Astrocyte of the spinal cord (primary cell): ENCODE results near the gene SPON2.
A peak's percentile ranks its signal among the peaks of the same experiment; 100 is the strongest.

Source experiments
- DNase-seq: peaks from one replicate; pipeline ENCODE4 v3.0.0; 2011; ENCODE audit warnings: low read depth, low spot score
- H3K4me3 ChIP-seq: 2 replicates; pipeline ENCODE4 v1.5.1; 2011; ENCODE audit warnings: low read depth, mild to moderate bottlenecking, low read length, moderate library complexity
- in situ Hi-C: cut with HindIII; loops from 2 replicates; pipeline ENCODE4 v1.10.0; 2017; ENCODE audit warnings: low sequenced_read_pairs
- TF ChIP-seq, protein P1 (sequence below): IDR thresholded peaks from 2 replicates; pipeline ENCODE4 v1.5.1; 2012; ENCODE audit warnings: low read depth, mild to moderate bottlenecking, low read length, inconsistent platforms

The SPON2 gene

DNA sequence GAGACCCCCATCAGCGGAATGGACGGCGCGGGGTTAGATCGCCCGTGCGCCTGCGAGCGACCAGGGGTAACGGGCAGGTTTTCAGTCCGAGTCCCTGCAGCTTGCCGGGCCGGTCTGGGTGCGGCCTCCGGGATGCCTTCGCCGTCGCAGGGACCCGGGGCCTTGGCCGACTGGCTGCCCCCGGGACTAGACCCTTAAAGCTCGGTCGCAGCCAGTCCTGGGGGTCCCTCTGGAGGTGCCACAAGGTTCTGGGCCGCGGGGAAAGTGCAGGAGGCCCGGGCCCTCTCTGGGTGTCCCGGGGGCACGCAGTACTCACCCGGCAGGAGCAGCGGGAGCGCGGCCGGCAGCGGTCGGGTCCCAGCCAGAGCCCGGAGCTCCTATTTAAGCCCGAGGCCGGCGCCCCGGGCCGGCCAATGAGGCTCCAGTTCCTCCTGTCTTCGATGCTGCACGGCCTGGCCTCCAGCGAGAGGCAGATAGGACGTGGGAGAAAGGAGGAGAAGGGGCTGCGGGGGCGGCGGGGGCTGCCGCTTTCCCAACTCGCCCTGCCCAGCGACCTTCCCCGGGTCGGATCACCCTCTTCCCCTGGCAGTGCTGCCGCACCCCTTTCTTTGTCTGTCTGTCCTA is at the start of gene SPON2:
SPON2 (minus strand) TSS at position 356 of the 624 bp plus-strand sequence.
- peak; percentile 26 for DNase-seq
- in situ Hi-C loops, result no loop called here
- TF ChIP-seq, protein P1, sequence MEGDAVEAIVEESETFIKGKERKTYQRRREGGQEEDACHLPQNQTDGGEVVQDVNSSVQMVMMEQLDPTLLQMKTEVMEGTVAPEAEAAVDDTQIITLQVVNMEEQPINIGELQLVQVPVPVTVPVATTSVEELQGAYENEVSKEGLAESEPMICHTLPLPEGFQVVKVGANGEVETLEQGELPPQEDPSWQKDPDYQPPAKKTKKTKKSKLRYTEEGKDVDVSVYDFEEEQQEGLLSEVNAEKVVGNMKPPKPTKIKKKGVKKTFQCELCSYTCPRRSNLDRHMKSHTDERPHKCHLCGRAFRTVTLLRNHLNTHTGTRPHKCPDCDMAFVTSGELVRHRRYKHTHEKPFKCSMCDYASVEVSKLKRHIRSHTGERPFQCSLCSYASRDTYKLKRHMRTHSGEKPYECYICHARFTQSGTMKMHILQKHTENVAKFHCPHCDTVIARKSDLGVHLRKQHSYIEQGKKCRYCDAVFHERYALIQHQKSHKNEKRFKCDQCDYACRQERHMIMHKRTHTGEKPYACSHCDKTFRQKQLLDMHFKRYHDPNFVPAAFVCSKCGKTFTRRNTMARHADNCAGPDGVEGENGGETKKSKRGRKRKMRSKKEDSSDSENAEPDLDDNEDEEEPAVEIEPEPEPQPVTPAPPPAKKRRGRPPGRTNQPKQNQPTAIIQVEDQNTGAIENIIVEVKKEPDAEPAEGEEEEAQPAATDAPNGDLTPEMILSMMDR, result no peak
- peak within 1 kb of the TSS; percentile 40 for H3K4me3 ChIP-seq

DNA sequence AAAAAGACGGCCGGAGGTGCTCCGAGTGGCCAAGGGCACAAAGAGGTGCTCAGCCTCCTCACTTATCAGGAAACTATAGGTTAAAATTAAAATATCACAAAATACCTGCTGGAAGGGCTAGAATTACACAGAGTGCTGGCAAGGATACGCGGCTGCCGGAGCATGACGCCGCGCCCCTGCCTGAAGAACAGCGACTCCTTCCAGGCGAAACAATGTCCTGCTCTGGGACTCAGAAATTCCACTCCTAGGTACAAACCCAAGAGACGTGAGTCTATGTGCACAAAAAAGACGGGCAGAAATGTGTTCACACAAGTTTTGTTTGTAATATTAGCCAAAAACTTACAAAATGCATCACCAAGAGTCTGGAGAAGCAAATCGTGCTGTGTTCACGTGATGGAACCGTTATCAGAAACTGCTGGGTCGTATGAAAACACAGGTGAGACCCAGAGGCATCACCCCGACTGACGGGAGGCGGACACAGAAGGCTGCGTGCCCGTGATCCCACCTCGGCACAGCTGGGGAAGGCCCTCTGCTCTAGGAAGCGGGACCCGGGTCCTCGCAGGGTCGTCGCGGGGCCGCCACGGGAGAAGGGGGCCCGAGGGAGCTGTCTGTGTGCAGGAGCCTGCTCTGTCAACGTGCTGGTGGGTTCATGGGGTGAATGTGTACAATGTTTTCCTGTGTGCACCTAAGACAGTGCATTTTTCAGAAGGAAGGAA is 48.9 kb upstream of the SPON2 start:
- no peak for DNase-seq
- TF ChIP-seq, protein P1, result no peak
- H3K4me3 ChIP-seq, result no peak overlapping the region
- in situ Hi-C loops, result no loop called here

DNA sequence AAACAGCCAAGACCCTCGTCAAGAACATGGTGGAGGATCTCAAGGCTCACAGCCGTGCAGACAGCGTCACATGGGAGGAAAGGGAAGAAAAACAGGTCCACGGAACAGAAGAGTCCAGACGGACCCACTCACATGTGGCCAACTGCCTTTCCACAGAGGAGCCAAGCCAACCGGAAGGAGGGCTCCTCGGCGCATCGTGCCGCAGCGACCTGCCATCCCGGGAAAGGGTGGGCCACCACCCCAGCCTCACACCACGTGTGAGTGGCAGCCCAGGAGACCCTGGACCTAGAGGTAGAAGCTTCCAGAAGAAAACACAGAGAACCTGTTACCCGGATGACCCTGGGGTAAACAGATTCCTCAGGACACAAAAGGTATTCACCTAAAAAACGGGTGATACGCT is 48.2 kb upstream of the SPON2 start:
- in situ Hi-C loops, result no loop called here
- TF ChIP-seq, protein P1, result no peak
- DNase-seq, result no peak
- H3K4me3 ChIP-seq, result no peak overlapping the region

DNA sequence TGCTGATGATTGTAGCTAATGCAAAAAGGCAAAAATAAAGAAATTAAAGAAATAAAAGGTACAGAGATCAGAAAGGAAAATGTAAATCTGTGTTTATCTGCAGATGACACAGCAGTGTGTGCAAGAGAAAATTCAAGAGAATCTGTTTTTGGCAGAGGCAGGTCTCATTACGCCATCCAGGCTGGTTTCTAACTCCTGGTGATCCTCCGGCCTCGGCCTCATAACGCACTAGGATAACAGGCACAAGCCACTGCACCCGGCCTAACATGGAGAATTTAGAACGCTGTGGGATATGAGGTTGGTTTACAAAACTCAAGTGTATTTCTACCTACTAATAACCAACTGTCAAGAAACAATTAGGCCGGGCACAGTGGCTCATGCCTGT is 47.2 kb upstream of the SPON2 start:
- no peak for DNase-seq
- in situ Hi-C loops, result no loop called here
- TF ChIP-seq, protein P1, result no peak
- H3K4me3 ChIP-seq, result no peak overlapping the region

DNA sequence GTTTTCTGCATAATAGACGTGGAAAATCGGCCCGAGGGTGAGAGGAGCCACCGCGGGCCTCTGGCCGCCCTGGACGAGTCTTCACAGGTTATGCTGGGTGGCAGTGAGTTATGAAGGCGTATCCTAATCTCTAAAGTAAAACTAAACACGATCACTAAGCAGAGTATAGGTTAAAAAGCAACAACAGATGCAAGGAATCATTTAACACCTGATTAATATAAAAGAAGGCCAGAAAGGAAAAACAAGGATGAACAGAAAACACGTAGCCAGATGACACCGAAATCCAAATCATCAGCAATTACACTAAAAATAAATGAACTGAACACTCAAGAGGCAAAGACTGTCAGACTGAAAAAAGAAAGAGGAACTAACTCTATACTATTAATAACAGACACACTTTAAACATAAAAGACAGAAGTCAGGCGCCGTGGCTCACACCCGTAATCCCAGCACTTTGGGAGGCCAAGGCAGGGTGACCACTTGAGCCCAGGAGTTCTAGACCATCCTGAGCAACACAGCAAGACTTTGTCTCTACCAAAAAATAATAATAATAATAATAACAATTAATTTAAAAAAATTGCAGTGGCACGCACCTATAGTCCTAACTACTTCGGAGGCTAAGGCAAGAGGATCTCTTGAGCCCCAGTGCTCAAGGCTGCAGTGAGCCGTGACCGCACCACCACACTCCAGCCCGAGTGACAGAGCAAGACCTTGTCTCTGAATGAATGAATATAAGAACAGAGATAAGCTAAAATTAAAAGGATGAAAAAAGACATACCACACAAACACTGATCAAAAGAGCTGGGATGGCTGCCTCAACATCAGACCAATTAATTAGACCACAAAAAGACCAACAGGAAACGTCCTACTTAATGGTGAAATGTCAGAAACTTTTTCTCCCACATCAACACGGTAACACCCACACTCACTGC is 46.5 kb upstream of the SPON2 start:
- DNase-seq, result no peak
- in situ Hi-C loops, result no loop called here
- no peak overlapping the region for H3K4me3 ChIP-seq
- TF ChIP-seq, protein P1, result no peak

DNA sequence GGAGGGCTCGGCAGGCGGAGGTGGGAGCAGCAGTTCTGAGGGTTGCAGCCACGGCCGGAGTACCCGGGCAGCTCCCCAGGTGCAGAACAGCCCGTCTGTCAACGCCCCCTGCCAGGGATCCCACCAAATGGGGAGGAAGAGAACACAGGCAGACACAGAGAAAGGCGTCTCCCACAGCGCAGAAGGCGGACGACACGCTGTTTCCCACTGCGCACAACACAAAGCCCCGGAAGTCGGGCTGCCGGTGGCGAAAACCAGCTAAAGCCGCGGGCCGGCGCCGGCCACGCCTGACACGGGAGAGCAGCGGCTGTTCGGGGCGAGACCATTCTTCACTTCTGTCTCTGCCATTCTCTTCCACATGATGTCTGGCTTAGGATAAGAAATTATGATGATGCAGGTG is 45.0 kb upstream of the SPON2 start:
- no peak for DNase-seq
- in situ Hi-C loops, result no loop called here
- no peak overlapping the region for H3K4me3 ChIP-seq
- TF ChIP-seq, protein P1, result no peak
